ENCODE data around the gene CKS1B. TPM values are rescaled to one million over a fixed set of nuclear protein-coding genes. Genes with fewer than 3 reads are reported as not detected.

The CKS1B gene
- polyA plus RNA-seq, 1 donor from 2014 or later: 29.0 TPM

DNA sequence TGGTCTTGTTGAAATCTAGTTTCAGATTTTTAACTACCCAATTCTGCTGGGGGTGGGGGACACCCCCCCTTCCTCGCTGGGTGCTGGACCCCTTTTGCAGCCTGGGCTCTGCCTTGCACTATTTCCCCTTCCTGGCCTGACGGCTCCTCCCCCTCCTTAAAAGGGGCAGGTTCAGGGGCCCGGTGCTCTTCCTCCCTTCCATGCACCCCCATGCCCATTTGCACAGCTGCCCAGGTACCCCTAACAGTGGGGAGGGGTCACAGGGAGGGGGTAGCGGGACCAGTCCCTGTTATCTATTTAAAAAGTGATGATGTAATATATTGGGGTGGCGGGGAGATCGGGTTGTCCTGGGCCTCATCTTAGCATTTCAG is 43.5 kb downstream of the CKS1B start:
- H3K27ac ChIP-seq (ENCODE audit: low read length): no peak overlapping the region
- H4K20me1 ChIP-seq (ENCODE audit: insufficient read depth): no peaks in the 10 kb centered on the region
- H3K9me3 ChIP-seq (ENCODE audit: low read length): no peaks in the 10 kb centered on the region
- TF ChIP-seq SMC3 (conservative IDR thresholded peaks at IDR 0.05; ENCODE audit: poor library complexity) (no peak), POLR2AphosphoS5 (IDR thresholded peaks at IDR 0.05) (no peak), EZH2 (IDR thresholded peaks at IDR 0.05; ENCODE audit: borderline replicate concordance, insufficient read depth, low read length, poor library complexity, severe bottlenecking) (no peak), MXI1 (conservative IDR thresholded peaks at IDR 0.05; ENCODE audit: poor library complexity, severe bottlenecking) (no peak), RAD21 (conservative IDR thresholded peaks at IDR 0.05) (no peak), EP300 (conservative IDR thresholded peaks at IDR 0.05; ENCODE audit: poor library complexity, severe bottlenecking) (no peak), TAF1 (IDR thresholded peaks at IDR 0.05; ENCODE audit: low read depth) (no peak)
- TF ChIP-seq, protein P1, sequence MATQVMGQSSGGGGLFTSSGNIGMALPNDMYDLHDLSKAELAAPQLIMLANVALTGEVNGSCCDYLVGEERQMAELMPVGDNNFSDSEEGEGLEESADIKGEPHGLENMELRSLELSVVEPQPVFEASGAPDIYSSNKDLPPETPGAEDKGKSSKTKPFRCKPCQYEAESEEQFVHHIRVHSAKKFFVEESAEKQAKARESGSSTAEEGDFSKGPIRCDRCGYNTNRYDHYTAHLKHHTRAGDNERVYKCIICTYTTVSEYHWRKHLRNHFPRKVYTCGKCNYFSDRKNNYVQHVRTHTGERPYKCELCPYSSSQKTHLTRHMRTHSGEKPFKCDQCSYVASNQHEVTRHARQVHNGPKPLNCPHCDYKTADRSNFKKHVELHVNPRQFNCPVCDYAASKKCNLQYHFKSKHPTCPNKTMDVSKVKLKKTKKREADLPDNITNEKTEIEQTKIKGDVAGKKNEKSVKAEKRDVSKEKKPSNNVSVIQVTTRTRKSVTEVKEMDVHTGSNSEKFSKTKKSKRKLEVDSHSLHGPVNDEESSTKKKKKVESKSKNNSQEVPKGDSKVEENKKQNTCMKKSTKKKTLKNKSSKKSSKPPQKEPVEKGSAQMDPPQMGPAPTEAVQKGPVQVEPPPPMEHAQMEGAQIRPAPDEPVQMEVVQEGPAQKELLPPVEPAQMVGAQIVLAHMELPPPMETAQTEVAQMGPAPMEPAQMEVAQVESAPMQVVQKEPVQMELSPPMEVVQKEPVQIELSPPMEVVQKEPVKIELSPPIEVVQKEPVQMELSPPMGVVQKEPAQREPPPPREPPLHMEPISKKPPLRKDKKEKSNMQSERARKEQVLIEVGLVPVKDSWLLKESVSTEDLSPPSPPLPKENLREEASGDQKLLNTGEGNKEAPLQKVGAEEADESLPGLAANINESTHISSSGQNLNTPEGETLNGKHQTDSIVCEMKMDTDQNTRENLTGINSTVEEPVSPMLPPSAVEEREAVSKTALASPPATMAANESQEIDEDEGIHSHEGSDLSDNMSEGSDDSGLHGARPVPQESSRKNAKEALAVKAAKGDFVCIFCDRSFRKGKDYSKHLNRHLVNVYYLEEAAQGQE (IDR thresholded peaks at IDR 0.05; ENCODE audit: borderline replicate concordance): no peak
- TF ChIP-seq, protein P2, sequence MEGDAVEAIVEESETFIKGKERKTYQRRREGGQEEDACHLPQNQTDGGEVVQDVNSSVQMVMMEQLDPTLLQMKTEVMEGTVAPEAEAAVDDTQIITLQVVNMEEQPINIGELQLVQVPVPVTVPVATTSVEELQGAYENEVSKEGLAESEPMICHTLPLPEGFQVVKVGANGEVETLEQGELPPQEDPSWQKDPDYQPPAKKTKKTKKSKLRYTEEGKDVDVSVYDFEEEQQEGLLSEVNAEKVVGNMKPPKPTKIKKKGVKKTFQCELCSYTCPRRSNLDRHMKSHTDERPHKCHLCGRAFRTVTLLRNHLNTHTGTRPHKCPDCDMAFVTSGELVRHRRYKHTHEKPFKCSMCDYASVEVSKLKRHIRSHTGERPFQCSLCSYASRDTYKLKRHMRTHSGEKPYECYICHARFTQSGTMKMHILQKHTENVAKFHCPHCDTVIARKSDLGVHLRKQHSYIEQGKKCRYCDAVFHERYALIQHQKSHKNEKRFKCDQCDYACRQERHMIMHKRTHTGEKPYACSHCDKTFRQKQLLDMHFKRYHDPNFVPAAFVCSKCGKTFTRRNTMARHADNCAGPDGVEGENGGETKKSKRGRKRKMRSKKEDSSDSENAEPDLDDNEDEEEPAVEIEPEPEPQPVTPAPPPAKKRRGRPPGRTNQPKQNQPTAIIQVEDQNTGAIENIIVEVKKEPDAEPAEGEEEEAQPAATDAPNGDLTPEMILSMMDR (IDR thresholded peaks at IDR 0.05; ENCODE audit: poor library complexity, severe bottlenecking): no peak
- H3K4me2 ChIP-seq (ENCODE audit: low read length): no peak overlapping the region
- no peak overlapping the region for H2AFZ ChIP-seq (ENCODE audit: low read depth, low read length)
- H3K27me3 ChIP-seq (ENCODE audit: insufficient read depth, low read depth, low read length): no peaks in the 10 kb centered on the region
- no peaks in the 10 kb centered on the region for H3K79me2 ChIP-seq (replicated peaks; ENCODE audit: insufficient read depth, low read length)
- no peaks in the 10 kb centered on the region for H3K36me3 ChIP-seq (ENCODE audit: insufficient read depth, low read length)
- H3K9ac ChIP-seq (ENCODE audit: low read length): no peak overlapping the region
- H3F3A ChIP-seq (ENCODE audit: insufficient read depth, low read length, poor library complexity, severe bottlenecking): no peaks in the 10 kb centered on the region
- H3K9me2 ChIP-seq (ENCODE audit: insufficient read depth, low read length): no peaks in the 10 kb centered on the region
- H3K4me3 ChIP-seq (ENCODE audit: low read length): no peak overlapping the region

DNA sequence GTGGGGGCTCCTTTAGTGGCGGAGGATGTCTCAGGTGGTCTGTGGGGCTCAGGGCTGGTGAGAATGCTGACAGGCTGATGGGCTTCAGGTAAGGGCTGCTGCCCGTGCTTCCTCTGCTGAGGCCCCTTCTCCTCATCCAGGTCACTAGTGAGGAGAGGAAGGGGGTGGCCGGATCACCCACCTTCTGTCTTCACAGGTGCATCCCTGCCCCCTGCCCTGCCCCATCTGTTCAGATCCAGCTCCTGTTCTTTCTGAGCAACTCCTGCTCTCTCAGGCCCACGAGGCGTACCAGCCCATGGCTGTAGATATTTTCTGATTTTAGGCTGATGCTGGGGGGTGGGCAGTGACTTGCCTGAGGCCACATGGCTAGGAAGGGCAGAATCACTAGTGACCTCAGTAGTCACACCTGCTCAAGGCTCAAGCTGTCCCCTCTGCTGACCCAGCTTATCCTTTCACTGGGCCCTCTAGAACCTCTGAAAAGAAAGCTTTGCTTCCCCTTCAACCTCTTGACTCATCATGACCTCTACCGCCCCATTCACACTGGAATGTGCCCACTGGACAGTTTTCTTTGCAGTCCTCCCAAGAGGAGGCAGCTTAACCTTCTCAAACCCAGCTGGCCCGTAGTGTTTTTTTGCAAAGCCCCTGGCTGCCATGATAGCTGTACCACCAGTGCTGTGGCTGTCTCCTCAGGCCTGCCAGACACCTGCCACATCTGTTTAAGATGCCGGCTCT is 44.3 kb downstream of the CKS1B start:
- Histone ChIP-seq H3K4me3 (ENCODE audit: low read length) (no peak overlapping the region), H3K27ac (ENCODE audit: low read length) (no peak overlapping the region), H3K79me2 (replicated peaks; ENCODE audit: insufficient read depth, low read length) (no peaks in the 10 kb centered on the region), H3K9me2 (ENCODE audit: insufficient read depth, low read length) (no peaks in the 10 kb centered on the region), H4K20me1 (ENCODE audit: insufficient read depth) (no peaks in the 10 kb centered on the region), H3K27me3 (ENCODE audit: insufficient read depth, low read depth, low read length) (no peaks in the 10 kb centered on the region), H2AFZ (ENCODE audit: low read depth, low read length) (no peak overlapping the region), H3K36me3 (ENCODE audit: insufficient read depth, low read length) (no peaks in the 10 kb centered on the region), H3K9me3 (ENCODE audit: low read length) (no peaks in the 10 kb centered on the region), H3K9ac (ENCODE audit: low read length) (no peak overlapping the region), H3K4me2 (ENCODE audit: low read length) (no peak overlapping the region), H3F3A (ENCODE audit: insufficient read depth, low read length, poor library complexity, severe bottlenecking) (no peaks in the 10 kb centered on the region)
- TF ChIP-seq MXI1 (conservative IDR thresholded peaks at IDR 0.05; ENCODE audit: poor library complexity, severe bottlenecking) (no peak), POLR2AphosphoS5 (IDR thresholded peaks at IDR 0.05) (no peak), SMC3 (conservative IDR thresholded peaks at IDR 0.05; ENCODE audit: poor library complexity) (no peak), RAD21 (conservative IDR thresholded peaks at IDR 0.05) (no peak), TAF1 (IDR thresholded peaks at IDR 0.05; ENCODE audit: low read depth) (no peak), EP300 (conservative IDR thresholded peaks at IDR 0.05; ENCODE audit: poor library complexity, severe bottlenecking) (no peak)
- TF ChIP-seq, protein P1 (IDR thresholded peaks at IDR 0.05; ENCODE audit: borderline replicate concordance): no peak
